HepG2 (cell line): Measurements from ENCODE around the gene ACACB. TPM values are rescaled to one million over a fixed set of nuclear protein-coding genes. Genes with fewer than 3 reads are reported as not detected.

Experiments used
- ADNP ChIP-seq: sonication (generic); formaldehyde crosslinking; IDR thresholded peaks from 2 replicates; pipeline ENCODE4 v1.4.0; 2020; ENCODE audit warnings: missing genetic modification reagents
- CEBPG ChIP-seq: IDR thresholded peaks from 2 replicates; pipeline ENCODE4 v1.6.1; 2016
- CHD2 ChIP-seq: IDR thresholded peaks from 2 replicates; pipeline ENCODE4 v1.6.1; 2011; ENCODE audit warnings: low read depth, low read length, improper control_type of control experiment
- HINFP ChIP-seq: sonication (generic); formaldehyde crosslinking; IDR thresholded peaks from 2 replicates; pipeline ENCODE4 v1.4.0; 2020; ENCODE audit warnings: low read depth, mild to moderate bottlenecking, missing genetic modification reagents
- IRF2 ChIP-seq: IDR thresholded peaks from 2 replicates; pipeline ENCODE4 v1.6.1; 2018; ENCODE audit warnings: missing genetic modification reagents, missing compliant biosample characterization
- MXD1 ChIP-seq: sonication (generic); formaldehyde crosslinking; IDR thresholded peaks from 2 replicates; pipeline ENCODE4 v1.4.0; 2020; ENCODE audit warnings: mild to moderate bottlenecking, missing genetic modification reagents
- MYNN ChIP-seq: sonication (generic); formaldehyde crosslinking; IDR thresholded peaks from 2 replicates; pipeline ENCODE4 v1.4.0; 2020; ENCODE audit warnings: mild to moderate bottlenecking, low read depth, missing genetic modification reagents
- NFKB2 ChIP-seq: sonication (generic); formaldehyde crosslinking; IDR thresholded peaks from 2 replicates; pipeline ENCODE4 v1.4.0; 2020; ENCODE audit warnings: missing genetic modification reagents, borderline replicate concordance
- SMAD9 ChIP-seq: sonication (generic); formaldehyde crosslinking; IDR thresholded peaks from 2 replicates; pipeline ENCODE4 v1.5.1; 2020; ENCODE audit warnings: mild to moderate bottlenecking, missing genetic modification reagents
- SNRNP70 ChIP-seq: fragments of 200-400 bp; formaldehyde crosslinking; IDR thresholded peaks from 2 replicates; pipeline ENCODE4 v1.6.1; 2017; ENCODE audit warnings: mild to moderate bottlenecking, low read depth, low read length, moderate library complexity
- TBL1XR1 ChIP-seq: fragments of 150-350 bp; IDR thresholded peaks from 2 replicates; pipeline ENCODE4 v1.6.1; 2014; ENCODE audit warnings: borderline replicate concordance, low read length; ENCODE audit not compliant: partially characterized antibody
- THAP7 ChIP-seq: sonication (generic); formaldehyde crosslinking; IDR thresholded peaks from 2 replicates; pipeline ENCODE4 v1.8.1; 2023; ENCODE audit warnings: mild to moderate bottlenecking, missing genetic modification reagents
- THYN1 ChIP-seq: sonication (generic); formaldehyde crosslinking; IDR thresholded peaks from 2 replicates; pipeline ENCODE4 v1.8.1; 2023; ENCODE audit warnings: low read depth, mild to moderate bottlenecking, moderate library complexity, missing genetic modification reagents, borderline replicate concordance
- ZBTB37 ChIP-seq: sonication (generic); formaldehyde crosslinking; IDR thresholded peaks from 2 replicates; pipeline ENCODE4 v1.4.0; 2020; ENCODE audit warnings: mild to moderate bottlenecking, missing genetic modification reagents
- ZNF124 ChIP-seq: sonication (generic); formaldehyde crosslinking; IDR thresholded peaks from 2 replicates; pipeline ENCODE4 v1.4.0; 2020; ENCODE audit warnings: missing genetic modification reagents
- ZNF280B ChIP-seq: sonication (generic); formaldehyde crosslinking; IDR thresholded peaks from 2 replicates; pipeline ENCODE4 v1.5.0; 2020; ENCODE audit warnings: missing genetic modification reagents, mild to moderate bottlenecking, borderline replicate concordance
- ZNF335 ChIP-seq: sonication (generic); formaldehyde crosslinking; IDR thresholded peaks from 2 replicates; pipeline ENCODE4 v1.4.0; 2020; ENCODE audit warnings: missing genetic modification reagents
- ZNF501 ChIP-seq: sonication (generic); formaldehyde crosslinking; IDR thresholded peaks from 2 replicates; pipeline ENCODE4 v1.5.1; 2020; ENCODE audit warnings: mild to moderate bottlenecking, moderate library complexity, missing genetic modification reagents
- ZNF549 ChIP-seq: sonication (generic); formaldehyde crosslinking; IDR thresholded peaks from 2 replicates; pipeline ENCODE4 v1.5.0; 2020; ENCODE audit warnings: missing genetic modification reagents
- ZNF558 ChIP-seq: sonication (generic); formaldehyde crosslinking; IDR thresholded peaks from 2 replicates; pipeline ENCODE4 v1.9.0; 2022; ENCODE audit warnings: mild to moderate bottlenecking, missing genetic modification reagents, borderline replicate concordance
- ZNF569 ChIP-seq: sonication (generic); formaldehyde crosslinking; IDR thresholded peaks from 2 replicates; pipeline ENCODE4 v1.5.0; 2020; ENCODE audit warnings: mild to moderate bottlenecking, missing genetic modification reagents, moderate library complexity, borderline replicate concordance
- ZSCAN5A ChIP-seq: sonication (generic); formaldehyde crosslinking; IDR thresholded peaks from 2 replicates; pipeline ENCODE4 v1.8.0; 2022; ENCODE audit warnings: mild to moderate bottlenecking, missing genetic modification reagents, borderline replicate concordance
- polyA plus RNA-seq, 8 experiments: library from polyadenylated mRNA; depleted of rRNA in 3 of 8; stranded (reverse) in 7 of 8; unstranded in 1 of 8; fragments of >200 nt; fragmentation: Illumina TruSeq in 4 of 8; extraction: Trizol in 4 of 8; gene quantifications; 2 replicates each; pipeline versions ENCODE4 v1.2.1 to v1.2.3, GENCODE V29; 2011 to 2016; ENCODE audit warnings: low read depth in 4 of 8, missing spikeins in 1 of 8, mixed read lengths in 1 of 8; ENCODE audit not compliant: insufficient read depth in 1 of 8
- total RNA-seq, 5 experiments: library from RNA; depleted of rRNA; stranded (reverse); fragments of >200 nt; fragmentation: Illumina TruSeq; extraction: Trizol; gene quantifications; 2 replicates each; pipeline ENCODE4 v1.2.3, GENCODE V29; 2016; ENCODE audit warnings: low read depth in 1 of 5

Gene ACACB
- total and polyA plus RNA-seq, 2 of the 13 experiments (the other 11 are each of a cell fraction or from before 2014, with no cell fraction given) = 6.2 to 8.6 TPM

- TF ChIP-seq HINFP (CRISPR knock-in tag) = peak; percentile 66; the same call in 1 of the 2 replicates
- TF ChIP-seq ADNP = no peak
- TF ChIP-seq MXD1 (CRISPR knock-in tag) = no peak
- 0 out of 2 replicates have a peak, but pooled peaks have one; percentile 20 for TF ChIP-seq ZNF501 (CRISPR knock-in tag)
- TF ChIP-seq ZNF549 (CRISPR knock-in tag) = no peak
- TF ChIP-seq ZNF124 (CRISPR knock-in tag) = 0 out of 2 replicates have a peak, but pooled peaks have one; percentile 33
- TF ChIP-seq SMAD9 = no peak
- peak; percentile 62 for TF ChIP-seq CEBPG
- TF ChIP-seq ZBTB37 (CRISPR knock-in tag) = no peak
- TF ChIP-seq SNRNP70 = no peak
- no peak for TF ChIP-seq ZNF569 (CRISPR knock-in tag)
- no peak; the same call in 1 of the 2 replicates for TF ChIP-seq NFKB2
- TF ChIP-seq MYNN (CRISPR knock-in tag) = no peak
- peak; percentile 59; the same call in 1 of the 2 replicates for TF ChIP-seq ZNF280B
- TF ChIP-seq ZNF335 (CRISPR knock-in tag) = peak; percentile 73; the same call in 1 of the 2 replicates
- TF ChIP-seq ZSCAN5A (CRISPR knock-in tag) = no peak
- no peak for TF ChIP-seq THAP7 (CRISPR knock-in tag)
- TF ChIP-seq CHD2 = no peak
- TF ChIP-seq TBL1XR1 = no peak
- no peak for TF ChIP-seq THYN1 (CRISPR knock-in tag)
- TF ChIP-seq ZNF558 = no peak; the same call in 1 of the 2 replicates
- TF ChIP-seq IRF2 = peak; percentile 91
Observed at GRCh38 chr12:109115758-109116610, at the start of gene ACACB (continued).
